HG03095 (cell line): ENCODE results near the gene MICU1.
"Not testable (repeated sequence)": the region's sequence is repeated elsewhere in the genome, so short reads cannot be mapped to it uniquely, and the experiment has no call there.

ENCODE experiments used
- ATAC-seq: cut with Tn5 transposase; IDR thresholded peaks from one replicate; pipeline ENCODE4 v1.9.1; 2021; ENCODE audit warnings: moderate library complexity; ENCODE audit not compliant: unreplicated experiment

MICU1 gene

DNA sequence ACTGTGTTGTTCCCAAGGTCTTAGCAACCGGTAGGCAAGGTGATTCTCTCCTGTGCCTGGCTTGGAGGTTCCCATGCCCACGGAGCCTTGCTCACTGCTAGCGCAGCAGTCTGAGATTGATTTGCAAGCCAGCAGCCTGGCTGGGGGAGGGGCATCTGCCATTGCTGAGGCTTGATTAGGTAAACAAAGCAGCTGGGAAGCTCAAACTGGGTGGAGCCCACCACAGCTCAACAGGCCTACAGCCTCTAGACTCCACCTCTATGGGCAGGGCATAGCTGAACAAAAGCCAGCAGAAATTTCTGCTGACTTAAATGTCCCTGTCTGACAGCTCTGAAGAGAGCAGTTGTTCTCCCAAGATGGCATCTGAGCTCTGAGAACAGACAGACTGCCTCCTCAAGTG, 230.3 kb downstream of the MICU1 start:
- ATAC-seq: not testable (repeated sequence)

- no peak for ATAC-seq
Measured at GRCh38 chr10:72392571-72392970, 233.3 kb downstream of the MICU1 start.

DNA sequence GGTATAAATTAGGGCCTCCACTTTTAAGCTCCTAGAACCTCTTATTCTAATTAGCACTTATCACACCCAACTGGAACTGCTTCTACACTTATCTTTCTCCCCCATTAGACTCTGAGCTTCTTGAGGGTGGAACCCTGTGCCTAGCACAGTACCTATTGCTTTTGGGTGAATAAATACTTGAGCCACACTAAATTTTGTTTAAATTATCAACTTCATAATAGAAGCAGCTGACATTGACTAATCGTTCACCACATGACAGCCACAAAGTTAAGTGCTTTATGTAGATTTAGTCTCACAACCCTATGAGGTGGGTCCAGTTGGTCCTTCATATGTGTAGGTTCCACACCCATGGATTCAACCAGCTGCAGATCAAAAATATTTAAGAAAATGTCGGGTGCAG, 235.1 kb downstream of the MICU1 start:
- ATAC-seq: no peak

GRCh38 chr10:72389716-72390115, 236.2 kb downstream of the MICU1 start:
- ATAC-seq: no peak

GRCh38 chr10:72389014-72389413, 236.9 kb downstream of the MICU1 start:
- no peak for ATAC-seq

- ATAC-seq: no peak
Measured at GRCh38 chr10:72388062-72388461, 237.8 kb downstream of the MICU1 start.

- ATAC-seq: no peak
Measured at GRCh38 chr10:72386916-72387586, 238.8 kb downstream of the MICU1 start.

DNA sequence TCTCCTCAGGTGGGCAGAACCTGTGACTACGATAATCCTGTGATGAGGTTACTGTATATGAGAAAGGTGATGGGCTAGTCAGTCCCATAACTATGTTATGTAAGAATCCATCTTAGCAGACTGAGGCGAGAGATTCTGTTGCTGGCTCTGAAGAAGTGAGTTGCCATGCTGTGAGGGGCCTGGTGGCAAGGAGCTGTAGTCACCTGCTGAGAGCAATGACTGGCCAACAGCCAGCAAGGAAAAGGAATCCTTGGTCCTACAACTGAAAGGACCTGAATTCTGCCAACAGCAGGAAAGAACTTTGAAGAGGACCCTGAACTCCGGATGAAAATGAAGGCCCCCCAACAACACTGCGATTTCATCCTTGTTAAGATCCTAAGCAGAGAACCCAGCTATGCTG, 240.2 kb downstream of the MICU1 start:
- no peak for ATAC-seq

DNA sequence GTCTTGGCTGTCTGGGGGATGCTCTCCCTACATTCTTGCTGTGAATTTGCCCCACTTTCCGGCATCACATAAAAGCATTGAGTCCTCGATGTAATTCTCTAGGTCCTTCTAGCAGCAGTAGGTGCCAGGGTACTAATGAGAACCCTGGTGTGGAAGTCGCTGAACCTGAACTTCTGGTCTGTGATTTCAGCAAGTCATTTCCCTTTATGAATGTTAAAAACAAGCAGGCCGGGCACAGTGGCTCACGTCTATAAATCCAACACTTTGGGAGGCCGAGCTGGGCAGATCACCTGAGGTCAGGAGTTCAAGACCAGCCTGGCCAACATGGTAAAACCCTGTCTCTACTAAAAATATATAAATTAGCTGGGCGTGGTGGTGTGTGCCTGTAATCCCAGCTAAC, 240.9 kb downstream of the MICU1 start:
- not testable (repeated sequence) for ATAC-seq

DNA sequence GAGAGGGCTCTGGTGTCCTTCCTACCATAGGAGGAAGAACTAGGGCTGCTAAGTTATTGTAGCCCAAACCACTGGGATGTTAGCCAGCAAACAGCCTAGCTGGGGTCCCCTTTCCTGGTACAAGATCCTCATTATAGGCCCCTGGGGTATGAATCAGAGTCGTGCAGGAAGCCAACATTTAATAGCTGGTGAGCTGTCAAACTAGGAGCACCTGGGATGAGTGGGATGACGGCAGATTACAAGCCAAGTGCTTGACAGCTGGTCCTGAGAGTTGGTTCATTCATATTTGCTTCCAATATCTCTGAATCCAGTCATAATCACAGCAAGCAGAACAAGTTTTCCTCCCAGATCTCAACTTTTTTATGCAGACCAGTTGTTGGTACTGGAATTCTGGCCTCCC, 246.1 kb downstream of the MICU1 start:
- ATAC-seq: no peak

DNA sequence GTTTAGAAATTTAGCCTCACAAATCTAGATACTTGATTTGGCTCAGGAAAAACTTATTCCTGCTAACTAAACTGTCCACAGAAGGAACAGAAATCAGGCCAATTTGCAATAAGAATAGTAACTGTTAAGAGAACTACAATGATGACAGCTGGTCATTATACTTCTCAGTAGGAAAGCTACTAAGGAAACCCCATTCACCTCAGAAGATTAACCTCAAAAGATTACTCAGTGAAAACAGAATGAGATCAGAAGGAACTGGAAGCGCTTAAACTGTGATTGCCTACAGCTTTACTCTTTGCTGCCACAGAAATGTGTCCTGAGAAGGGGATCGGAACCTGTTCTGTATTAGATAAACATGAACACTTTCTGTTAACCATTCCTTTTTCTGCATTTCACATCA, 246.8 kb downstream of the MICU1 start:
- no peak for ATAC-seq

- ATAC-seq: no peak
Measured at GRCh38 chr10:72375585-72375984, 250.3 kb downstream of the MICU1 start.

DNA sequence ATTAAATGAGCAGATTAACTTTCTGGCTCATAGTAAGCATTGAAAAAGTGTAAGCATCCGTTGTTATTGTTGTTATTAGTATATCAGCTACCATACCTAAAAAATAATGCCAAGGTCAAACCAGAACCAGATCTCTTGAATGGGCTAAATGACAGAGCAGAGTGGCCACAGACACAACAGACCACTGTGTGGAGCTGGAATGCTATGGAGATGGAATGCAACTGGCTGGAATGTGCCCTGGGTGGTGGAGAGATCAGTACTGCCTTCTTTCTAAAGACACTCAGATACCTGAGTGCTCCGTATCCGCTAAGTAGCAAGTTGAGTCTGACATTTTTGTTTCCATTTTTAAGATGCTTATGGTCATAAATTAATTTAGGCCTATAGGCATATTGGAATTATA, 250.7 kb downstream of the MICU1 start:
- ATAC-seq: no peak

DNA sequence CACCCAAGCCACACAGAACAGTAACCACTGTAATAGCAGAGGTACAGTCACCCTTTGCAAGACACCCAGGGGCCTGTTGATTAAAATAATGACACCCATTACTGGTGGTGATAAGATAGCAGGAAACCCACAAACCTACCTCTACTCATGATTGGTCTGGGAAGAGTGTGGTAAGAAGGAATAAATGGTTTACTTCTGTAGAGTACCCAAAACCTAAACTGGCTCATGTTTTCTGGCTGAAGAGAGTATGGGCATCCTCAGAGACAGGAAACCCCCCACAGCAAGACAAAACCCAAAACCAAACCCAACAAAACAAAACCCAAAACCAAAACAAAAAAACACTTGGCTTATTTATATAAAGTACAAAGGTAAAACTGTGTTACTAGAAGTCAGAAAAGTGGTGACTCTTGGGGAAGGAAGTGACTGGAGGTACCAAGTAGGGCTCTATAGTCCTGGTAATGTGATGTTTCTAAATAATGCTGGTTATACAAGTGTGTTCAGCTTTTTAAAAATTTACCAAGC, 255.6 kb downstream of the MICU1 start:
- no peak for ATAC-seq

GRCh38 chr10:72367301-72367960, 258.4 kb downstream of the MICU1 start:
- no peak for ATAC-seq

DNA sequence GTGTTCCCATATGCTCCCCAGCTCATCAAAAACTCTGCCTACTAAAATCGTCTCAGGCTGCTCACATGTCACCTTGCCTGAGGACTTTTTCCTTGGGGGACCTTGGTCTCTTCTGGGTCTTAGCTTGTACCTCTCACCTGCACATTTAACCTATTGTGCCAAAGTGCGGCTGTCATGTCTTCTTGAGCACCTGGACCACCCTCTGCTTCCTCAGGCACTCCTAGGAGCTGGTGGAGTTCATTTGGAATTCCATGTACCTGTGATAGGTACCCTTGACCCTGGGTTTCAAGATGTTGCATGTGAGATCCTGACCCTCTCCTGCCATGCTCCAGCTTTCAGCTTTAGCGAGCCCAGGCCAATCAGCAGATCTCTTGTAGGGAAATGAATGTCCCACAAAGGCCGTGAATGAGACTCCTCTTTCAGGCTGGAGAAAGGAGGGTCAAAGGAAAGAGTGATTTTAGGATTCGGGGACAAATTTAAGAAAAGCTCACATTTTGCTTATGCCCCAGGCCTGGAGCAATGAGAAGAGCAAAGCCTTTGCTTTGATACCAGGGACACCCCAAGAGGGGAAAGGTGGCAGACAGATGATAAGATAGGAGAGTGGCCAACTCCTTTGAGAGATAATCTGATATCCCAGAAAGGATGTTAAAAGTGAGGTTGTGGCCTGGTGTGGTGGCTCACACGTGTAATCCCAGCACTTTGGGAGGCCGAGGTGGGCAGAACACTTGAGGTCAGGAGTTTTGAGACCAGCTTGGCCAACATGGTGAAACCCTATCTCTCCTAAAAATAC, 260.6 kb downstream of the MICU1 start:
- no peak for ATAC-seq

DNA sequence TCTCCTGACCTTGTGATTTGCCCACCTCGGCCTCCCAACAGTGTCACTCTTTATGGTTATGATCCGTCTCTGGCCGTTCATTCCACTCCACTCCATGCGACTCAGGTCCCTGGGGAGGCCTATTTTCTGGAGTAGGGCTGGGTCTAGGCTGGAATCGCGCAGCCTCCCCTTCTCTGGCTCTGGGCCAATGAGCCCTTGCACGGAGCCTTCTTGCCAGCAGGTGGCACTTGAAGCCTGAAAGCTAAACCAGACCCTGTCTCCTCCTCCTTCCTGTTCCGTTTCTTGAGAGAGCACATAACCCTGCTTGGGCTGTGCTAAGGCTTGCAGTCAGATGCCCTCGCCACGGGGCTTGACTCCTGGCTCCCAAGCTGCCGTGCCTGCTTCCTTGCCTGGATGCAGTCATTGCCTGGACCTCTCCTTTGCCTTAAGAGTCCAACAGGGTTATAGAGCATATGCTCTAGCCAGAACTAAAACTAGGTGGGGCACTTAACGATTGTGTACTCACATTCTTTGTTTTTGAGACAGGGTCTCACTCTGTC, 261.6 kb downstream of the MICU1 start:
- peak; percentile 70 for ATAC-seq

DNA sequence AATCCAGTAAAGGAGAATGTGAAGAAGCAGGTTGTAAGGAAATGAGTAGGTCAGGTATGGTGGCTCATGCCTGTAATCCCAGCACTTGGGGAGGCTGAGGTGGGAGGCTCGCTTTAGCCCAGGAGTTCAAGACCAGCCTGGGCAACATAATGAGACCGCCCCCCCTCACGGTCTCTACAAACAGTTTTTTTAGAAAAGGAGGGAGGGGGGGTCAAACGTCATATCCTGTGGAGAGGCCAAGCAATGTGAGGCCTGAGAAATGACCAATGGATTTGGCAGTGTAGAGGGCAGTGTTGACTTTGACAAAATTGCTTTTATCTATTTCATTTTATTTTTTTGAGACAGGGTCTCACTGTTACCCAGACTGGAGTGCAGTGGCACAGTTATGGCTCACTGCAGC, 268.9 kb downstream of the MICU1 start:
- ATAC-seq: no peak

DNA sequence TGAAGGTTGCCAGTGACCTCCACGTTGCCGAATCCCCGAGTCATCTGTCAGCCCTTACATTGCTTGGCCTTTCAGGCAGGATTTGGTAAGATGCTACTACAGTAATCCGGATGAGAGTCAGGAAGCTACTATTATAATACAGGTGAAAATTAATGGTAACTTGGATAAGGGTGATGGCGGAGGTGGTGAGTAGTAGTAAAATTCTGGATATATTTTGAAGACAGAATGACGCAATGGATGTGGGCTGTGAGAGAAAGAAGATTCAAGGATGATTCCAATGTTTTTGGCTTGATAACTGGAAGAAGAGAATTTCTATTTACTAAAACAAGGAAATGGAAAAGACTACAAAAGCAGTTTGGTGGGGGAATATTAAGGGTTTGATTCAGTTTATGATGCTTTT, 269.8 kb downstream of the MICU1 start:
- ATAC-seq: no peak

GRCh38 chr10:72355214-72355555, 270.7 kb downstream of the MICU1 start:
- peak; percentile 3 for ATAC-seq

GRCh38 chr10:72354356-72355213, 271.3 kb downstream of the MICU1 start, which contains the start of gene DNAJB12:
DNAJB12 (minus strand) TSS chr10:72354919; CDS start chr10:72354897, 22 bp downstream.
- peak; percentile 52 for ATAC-seq
